Hematopoietic multipotent progenitor cell treated with erythropoietin and hydrocortisone succinate and interleukin-3 and kit ligand, for 15 days (in vitro differentiated cells): Measurements from ENCODE around the gene HIVEP2.
"Not testable (repeated sequence)": the region's sequence is repeated elsewhere in the genome, so short reads cannot be mapped to it uniquely, and the experiment has no call there.

Experiments used
- DNase-seq: peaks from one replicate; pipeline ENCODE4 v3.0.0-alpha.2; 2015; ENCODE audit warnings: low spot score

HIVEP2 gene, protein sequence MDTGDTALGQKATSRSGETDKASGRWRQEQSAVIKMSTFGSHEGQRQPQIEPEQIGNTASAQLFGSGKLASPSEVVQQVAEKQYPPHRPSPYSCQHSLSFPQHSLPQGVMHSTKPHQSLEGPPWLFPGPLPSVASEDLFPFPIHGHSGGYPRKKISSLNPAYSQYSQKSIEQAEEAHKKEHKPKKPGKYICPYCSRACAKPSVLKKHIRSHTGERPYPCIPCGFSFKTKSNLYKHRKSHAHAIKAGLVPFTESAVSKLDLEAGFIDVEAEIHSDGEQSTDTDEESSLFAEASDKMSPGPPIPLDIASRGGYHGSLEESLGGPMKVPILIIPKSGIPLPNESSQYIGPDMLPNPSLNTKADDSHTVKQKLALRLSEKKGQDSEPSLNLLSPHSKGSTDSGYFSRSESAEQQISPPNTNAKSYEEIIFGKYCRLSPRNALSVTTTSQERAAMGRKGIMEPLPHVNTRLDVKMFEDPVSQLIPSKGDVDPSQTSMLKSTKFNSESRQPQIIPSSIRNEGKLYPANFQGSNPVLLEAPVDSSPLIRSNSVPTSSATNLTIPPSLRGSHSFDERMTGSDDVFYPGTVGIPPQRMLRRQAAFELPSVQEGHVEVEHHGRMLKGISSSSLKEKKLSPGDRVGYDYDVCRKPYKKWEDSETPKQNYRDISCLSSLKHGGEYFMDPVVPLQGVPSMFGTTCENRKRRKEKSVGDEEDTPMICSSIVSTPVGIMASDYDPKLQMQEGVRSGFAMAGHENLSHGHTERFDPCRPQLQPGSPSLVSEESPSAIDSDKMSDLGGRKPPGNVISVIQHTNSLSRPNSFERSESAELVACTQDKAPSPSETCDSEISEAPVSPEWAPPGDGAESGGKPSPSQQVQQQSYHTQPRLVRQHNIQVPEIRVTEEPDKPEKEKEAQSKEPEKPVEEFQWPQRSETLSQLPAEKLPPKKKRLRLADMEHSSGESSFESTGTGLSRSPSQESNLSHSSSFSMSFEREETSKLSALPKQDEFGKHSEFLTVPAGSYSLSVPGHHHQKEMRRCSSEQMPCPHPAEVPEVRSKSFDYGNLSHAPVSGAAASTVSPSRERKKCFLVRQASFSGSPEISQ (N-terminal part only)

DNA sequence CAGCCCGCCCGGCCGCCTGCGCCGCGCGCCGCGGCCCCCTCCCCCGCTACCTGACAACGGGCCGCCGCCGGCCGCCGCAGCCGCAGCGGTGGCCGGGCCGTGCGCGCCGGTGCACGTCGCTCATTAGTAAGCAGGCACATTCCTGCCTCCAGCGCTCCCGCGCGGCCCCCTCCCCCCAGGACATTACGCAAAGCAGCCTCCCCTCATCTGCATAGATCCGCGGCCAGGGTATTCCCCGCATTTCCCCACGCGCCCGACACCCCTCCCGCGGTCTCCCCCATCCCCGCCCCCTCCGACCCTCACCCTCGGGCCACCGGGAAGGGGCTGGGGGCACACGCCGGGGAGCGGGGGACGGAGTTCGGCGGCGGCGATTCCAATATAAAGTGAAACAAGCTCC lies at the start of gene HIVEP2:
TSS of gene HIVEP2 (minus strand) at position 128 of the 397 bp plus-strand sequence. CDS start 170,438 bp downstream, outside the sequence.
- DNase-seq, result no peak

DNA sequence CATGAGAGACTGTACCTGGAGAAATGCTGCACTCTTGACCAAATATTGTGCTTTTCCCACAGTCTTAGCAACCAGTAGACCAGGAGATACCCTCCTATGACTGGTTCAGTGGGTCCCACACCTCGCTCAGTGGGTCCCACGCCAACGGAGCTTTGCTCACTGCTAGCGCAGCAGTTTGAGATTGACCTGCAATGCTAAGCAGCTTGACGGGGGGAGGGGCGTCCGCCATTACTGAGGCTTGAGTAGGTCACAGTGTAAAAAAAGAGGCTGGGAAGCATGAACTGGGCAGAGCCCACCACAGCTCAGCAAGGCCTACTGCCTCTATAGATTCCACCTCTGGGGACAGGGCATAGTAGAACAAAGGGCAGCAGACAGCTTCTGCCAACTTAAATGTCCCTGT lies 49.0 kb upstream of the HIVEP2 start:
- DNase-seq, result no peak

DNA sequence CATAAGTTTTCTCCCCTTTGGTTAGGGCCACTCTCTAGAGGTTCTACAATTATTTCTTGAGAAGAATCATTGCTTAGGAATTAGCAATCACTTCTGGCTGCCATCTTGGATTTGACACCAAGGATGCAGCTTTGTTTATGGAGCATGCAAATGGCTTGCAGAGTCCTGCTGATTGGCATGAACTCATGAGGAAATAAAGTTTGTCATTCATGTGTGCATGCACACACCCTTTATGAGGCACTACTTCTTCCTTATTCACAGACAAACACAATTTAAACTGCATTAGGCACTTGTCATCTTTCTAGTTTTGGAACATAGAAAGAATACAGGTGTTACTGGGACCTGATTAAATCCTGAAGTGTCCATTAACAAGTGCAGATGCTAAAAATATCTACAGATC lies 42.5 kb upstream of the HIVEP2 start:
- no peak for DNase-seq

DNA sequence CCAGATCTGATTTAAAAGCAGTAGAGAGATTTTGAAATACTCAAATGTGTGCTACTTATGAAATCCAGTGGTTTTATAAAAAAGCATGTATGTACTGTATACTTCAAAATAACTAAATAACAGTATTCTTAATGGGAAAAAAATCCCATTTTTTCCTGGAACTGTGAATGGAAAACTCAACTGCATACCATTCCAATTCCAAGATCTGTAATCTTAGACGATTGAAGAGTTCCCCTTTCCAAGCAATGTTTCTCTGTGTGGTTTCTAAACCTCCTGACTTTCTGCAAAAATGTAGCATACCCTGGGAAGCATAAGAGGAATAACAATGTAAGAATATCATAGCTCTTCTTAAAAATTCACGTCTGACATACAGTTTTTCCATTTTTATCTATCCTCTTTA lies 40.3 kb upstream of the HIVEP2 start:
- no peak for DNase-seq

DNA sequence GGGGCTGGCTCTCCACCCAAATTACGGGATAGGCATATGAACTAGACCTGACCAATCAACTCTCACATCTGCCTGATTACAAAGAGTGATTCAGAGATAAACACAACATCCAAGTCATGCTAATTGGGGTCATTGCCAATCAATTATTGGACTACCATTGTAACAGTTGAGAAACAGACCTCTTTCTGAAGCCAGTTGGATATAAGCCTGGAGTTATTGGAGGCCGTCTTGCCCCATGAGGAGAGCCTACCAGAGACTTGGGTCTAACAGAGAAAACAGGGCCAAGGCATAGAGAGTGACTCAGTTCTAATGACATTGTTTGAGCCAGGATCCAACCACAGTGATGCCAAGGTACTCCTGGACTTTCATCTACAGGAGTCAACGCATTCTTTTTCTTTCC lies 39.4 kb upstream of the HIVEP2 start:
- no peak for DNase-seq

DNA sequence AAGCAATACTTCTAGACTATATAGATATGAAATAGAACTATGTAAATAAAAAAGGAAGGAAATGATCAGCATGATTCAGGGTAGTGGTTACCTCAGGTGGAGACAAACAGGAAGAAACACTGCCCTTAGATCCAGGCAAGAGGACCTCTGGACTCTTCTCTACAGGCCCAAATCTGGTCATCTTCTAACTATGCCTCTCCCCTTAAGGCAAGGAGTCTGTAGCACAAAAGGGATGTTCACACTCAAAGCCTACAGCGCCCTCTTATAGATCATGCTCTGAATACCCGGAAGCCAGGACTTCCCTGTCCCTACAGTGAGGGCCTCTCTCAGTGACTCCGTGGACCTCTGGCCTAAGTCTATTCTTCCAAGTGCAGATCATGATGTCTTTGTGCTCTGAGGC lies 30.4 kb upstream of the HIVEP2 start:
- DNase-seq, result no peak

DNA sequence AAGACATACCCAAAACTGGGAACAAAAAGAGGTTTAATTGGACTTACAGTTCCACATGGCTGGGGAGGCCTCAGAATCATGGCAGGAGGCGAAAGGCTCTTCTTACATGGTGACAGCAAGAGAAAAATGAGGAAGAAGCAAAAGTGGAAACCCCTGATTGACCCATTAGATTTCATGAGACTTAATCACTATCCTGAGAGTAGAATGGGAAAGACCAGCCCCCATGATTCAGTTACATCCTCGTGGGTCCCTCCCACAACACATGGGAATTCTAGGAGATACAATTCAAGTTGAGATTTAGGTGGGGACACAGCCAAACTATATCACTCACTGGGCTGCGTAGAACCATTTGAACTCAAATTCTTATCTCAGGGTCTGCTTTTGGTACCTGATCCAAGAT lies 26.0 kb upstream of the HIVEP2 start:
- not testable (repeated sequence) for DNase-seq

DNA sequence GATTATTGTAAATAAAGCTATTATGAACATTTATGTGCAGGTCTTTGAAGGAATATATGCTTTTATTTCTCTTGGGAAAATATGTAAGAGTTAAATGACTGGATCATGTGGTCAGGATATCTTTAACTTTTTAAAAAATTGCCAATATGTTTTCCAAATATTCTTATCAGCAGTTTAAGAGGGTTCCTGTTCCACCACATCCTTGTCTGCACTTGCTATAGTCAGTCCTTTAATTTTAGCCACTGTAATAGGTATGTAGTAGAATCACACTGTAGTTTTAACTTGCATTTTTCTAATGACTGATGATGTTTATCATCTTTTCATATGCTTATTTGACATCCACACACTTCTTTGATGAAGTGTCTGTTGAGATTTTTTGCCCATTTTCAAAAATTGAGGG lies 23.6 kb upstream of the HIVEP2 start:
- no peak for DNase-seq

DNA sequence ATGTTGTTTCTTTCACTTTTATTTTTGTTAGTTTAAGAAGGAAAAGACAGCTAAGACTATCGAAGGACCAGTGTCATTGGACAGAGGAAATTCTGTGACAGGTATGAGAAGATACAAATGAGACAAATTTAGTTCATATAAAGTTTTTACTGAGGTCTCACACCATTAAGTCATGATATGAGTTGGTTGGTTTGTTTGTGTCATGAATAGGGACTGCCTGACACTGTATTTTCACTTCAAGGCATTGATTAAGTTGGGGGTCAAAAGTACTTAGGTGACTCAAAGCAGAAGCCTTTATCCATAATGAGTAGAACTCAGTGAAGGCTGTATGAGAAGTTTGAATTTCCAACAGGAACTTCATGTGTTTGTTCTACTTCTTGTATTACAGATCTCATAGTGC lies 21.3 kb upstream of the HIVEP2 start:
- no peak for DNase-seq

DNA sequence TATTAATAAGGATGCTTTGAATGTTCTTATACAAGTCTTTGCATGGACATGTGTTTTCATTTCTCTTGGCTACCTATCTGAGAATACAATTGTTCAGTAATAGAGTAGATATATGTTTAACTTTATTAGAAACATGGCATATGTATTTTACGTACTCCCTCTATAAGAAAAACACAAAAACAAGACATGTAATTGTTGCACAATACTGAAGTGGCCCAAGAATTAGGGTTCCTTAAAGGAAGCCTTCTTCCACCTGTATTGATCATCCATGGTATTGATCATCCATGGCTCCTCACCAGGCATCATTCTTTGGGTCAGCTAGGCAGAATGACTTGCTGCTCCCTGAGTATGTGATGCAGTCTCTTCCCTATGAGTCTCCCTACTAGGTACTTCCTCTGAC lies 20.2 kb upstream of the HIVEP2 start:
- DNase-seq, result no peak

DNA sequence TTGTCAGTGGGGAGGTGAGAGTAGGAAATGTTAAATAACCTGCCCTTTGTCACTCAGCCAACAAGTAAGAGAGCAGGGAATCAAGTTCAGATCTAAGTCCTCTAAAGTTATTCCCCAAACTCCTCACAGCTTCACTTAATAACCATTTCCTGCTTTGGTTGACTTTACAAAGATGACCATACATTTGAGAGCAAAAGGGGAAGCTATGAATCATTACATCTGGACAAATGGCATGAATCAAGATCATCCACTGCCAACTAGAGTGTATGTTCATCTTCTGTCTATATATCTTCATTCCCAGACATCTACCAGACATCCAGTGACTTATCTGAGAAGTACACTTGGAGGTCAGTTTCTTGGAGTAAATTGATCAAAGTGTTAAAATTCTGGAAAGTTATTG lies 15.1 kb upstream of the HIVEP2 start:
- DNase-seq, result no peak

DNA sequence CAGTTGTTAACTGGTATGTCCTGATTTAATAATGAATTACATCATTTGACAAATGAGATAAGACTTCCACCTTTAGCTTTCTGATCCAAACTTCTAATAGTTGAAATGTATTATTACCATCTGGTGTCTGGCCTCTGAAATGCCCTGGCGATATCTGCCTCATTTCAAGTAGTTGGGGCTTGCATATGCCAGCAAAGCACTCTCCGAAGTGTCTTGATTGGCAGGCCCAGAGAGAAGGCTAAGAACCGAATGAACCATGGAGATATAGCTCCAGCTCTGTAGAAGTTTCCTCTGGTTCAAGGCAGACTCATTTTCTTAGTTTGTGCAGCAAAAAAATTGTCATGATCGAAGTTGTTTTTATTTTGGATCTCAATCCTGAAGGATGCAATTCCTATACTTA lies 13.4 kb upstream of the HIVEP2 start:
- DNase-seq, result no peak

DNA sequence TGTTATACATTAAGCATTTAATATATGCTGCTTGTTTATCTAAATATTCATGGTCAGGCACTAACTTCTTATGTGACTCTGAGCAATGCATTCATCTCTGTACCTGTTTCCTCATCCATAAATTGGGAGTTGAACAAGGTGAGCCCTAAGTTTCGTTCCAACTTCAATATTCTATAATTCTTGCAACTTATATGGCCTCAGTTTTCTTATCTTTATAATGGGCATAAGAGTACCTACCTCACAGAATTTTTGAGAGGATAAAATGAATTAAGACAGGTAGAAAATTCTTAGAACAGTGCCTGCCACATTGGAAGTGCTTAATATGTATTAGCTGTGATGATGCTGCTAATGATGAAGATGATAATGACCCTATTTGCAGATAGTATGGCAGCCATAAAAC lies 11.8 kb upstream of the HIVEP2 start:
- no peak for DNase-seq

DNA sequence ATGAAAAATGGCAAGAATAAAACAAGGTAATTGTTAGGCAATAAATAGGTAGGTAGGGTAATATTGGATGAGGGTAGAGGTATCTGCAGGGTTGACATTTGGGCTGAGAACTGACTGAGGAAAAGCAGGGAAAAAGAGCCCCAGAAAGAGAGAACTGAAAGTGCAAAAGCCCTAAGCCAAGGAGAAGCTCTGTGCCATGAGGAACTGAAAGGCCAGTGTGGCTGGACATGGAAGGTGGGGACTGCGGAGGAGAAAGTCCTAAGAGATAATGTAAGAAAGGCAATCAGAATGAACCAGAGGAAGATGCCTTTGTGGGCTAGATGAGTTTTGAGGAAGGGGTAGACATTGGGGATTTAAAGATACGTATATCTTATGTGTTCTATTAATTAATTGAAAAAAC lies 9.9 kb upstream of the HIVEP2 start:
- no peak for DNase-seq

DNA sequence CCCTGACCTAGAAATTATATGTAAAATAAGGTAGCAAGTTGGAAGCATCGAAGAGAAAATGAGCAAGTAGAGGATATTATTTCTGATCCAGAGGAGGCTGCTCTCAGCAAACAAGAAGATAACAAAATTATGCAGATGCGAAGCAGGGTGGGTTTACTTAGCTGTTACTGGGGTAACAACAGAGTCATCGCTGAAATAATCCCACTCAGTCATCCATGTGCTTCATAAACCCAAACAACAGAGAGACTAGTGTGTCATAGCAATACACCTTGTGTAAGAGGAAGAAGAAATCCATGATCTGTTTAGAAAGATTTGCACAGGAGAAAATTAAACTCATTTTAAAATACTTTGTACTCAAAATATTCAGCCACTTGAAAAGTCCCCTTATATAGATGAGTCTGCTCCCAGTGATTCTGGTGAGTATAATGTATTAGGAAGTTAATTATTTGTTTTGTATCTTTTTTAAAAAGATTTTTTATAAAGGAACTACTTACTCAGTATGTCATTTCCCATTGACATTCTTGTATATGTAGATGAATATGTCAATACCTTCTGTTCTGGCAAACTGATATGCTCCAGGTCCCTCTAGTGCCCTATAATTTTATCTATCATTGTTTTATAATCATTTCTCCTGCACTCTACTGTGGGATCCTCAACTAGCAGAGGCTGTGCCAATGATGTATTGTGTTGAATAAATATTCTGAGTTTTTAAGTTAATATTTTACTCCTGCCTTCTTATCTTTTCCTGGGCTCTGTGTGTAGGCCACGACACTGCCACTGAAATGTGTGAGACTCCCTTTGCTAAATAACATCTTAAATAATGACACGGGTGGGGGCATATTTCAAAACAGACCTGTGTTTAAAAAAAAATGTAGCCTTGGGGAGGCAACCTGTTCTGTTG lies 8.6 kb upstream of the HIVEP2 start:
- DNase-seq, result no peak

DNA sequence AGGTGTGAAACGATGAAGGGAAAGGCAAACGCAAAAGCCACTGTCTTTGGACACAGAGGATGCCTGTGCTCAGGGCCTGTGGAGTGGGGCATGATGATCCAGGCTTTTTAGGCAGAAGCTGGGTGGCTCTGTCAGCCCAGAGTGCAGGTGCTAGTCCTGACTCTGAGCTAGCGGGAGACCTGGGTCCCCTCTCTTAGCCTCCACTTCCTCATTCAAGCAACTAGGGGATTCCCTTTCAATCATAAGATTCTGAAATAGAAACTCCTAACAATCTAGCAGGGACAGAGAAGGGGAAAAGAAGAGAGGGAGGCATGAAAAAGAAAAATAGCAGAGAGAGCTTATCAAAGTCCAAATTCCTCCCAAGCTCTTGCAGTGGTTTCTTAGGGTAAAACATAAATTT lies 7.6 kb upstream of the HIVEP2 start:
- DNase-seq, result no peak

DNA sequence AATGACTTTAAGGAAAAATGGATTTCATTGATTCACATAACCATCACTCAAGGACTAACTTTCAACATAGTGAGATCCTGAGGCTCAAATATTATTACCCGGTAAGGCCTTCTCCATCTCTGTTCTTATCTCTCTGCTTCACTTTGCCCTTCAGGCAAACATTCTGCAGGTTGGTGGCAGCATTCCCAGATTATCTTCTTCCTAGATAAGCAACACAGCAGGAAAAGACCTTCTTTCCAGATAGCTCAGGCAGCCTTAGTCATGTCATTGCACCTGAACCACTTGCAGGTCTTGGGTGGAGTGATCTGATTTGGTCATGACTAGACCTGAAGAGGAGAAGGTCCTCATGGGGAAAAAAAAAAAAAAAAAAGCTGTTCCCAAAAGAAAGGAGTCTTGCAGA lies 5.3 kb upstream of the HIVEP2 start:
- no peak for DNase-seq

DNA sequence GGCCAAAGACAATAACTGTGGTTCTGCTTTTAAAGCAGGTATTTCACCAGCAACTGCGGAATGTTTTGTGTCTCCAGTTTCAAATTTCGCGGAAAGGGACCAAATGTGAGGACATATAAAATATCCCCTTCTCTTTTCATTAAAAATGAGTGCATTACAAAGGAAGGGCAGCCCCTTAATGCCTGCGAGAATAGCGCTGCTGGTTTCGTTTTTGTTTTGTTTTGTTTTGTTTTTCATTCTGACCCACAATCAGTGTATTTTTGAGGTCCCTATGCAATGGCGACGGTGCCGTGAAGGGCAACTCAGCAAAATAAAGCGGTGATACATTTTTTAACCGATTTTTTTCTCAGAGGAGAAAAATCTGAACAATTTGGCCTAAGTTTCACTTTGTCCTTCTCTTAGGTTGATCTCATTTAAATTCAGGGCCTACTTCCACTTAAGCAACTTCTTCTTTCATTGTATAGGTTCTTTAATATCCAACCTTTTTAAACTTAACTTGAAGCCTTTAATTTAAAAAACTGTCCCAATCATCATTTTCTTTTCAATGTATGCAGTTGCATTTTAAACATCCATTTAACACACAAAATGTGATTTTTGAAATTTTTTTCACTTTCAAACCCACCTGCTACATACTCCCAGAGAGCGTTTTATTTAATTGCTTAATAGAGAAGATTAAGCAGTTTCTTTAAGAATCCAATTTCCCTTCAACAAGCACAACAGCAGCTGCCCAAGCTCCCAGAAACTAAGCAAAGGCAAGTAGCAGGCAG lies 2.9 kb upstream of the HIVEP2 start:
- no peak for DNase-seq

DNA sequence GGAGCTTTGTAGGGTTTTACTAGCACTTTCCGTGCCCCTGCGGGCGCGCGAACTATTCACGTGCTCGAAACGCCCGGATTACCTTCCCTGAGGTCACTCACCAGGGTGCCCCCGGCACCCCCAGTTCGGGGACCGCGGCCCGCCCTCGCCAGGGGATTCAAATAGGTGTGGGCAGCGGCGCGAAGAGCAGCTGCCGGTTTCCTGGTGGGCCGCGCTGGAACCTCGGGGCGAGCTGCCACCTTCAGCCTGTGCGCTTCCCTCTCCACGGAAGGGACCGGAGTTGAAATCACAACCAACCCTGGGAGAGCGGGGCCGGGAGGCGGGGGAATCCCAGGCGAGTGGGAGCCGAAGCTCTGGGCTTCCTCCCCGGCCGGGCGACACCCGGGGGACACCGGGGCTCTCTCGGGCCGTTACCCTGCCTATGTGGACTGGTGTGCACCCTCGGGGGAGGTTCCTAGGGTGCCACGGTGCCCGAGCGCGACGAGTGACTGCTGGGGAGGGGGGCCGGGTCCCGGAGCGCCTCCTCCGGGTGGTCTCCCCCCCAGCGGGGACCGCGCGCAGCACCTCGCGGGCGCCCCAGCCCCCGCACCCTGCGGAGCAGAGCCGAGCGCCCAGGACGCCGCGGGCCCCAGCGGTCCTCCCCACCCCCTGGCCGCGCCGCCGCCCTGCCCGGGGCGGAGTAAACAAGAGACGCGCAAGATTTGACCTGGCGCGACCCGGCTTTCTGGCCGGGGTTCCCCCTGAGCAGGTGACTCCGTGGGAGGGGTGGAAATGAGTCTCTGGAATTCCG lies 2.1 kb upstream of the HIVEP2 start:
- no peak for DNase-seq
